Body of pancreas (tissue), 4 donors: ENCODE data around the gene IL1RAPL1. TPM values are rescaled to one million over a fixed set of nuclear protein-coding genes. Genes with fewer than 3 reads are reported as not detected.

ENCODE experiments used
- ATAC-seq: fragments of 150-250 bp; one replicate; pipeline ENCODE4 v1.9.1; 2016
- DNase-seq, 4 donors: peaks; one replicate each; pipeline ENCODE4 v3.0.0-alpha.2; 2019
- H3K27ac ChIP-seq, 4 donors: fragments of 200-600 bp; sonication (generic); 1 replicate in 3 of 4; 2 replicates in 1 of 4; pipeline versions ENCODE4 v1.5.1 to v1.6.1; 2016 to 2019; ENCODE audit warnings: mild to moderate bottlenecking in 1 of 4, mixed read lengths in 1 of 4, moderate library complexity in 1 of 4
- H3K27me3 ChIP-seq, 2 donors: fragments of 200-600 bp; sonication (generic); one replicate each; pipeline ENCODE4 v1.6.0; 2016; ENCODE audit warnings: mild to moderate bottlenecking in 1 of 2
- H3K36me3 ChIP-seq, 2 donors: fragments of 200-600 bp; sonication (generic); replicated peaks in 1 of 2; 2 replicates each; pipeline ENCODE4 v1.5.1; 2016; ENCODE audit warnings: low read depth in 2 of 2; ENCODE audit not compliant: insufficient read depth in 1 of 2
- H3K4me1 ChIP-seq: fragments of 200-600 bp; sonication (generic); one replicate; pipeline ENCODE4 v1.6.0; 2016
- H3K4me3 ChIP-seq, 2 donors: fragments of 200-600 bp; sonication (generic); 1 replicate in 1 of 2; 2 replicates in 1 of 2; pipeline ENCODE4 v1.5.1; 2016 to 2019
- H3K9me3 ChIP-seq, 3 donors: fragments of 200-600 bp; sonication (generic); 1 replicate in 2 of 3; 2 replicates in 1 of 3; pipeline ENCODE4 v1.5.1; 2016
- POLR2A ChIP-seq, 3 donors: fragments of 450-650 bp; IDR thresholded peaks; one replicate each; pipeline ENCODE4 v1.6.1; 2016; ENCODE audit warnings: antibody characterized with exemption in 3 of 3, mild to moderate bottlenecking in 2 of 3
- WGBS, 2 donors: methylation state at CpG; one replicate each; pipeline ENCODE4 v1.1.5; 2017; 5-methylcytosine and 5-hydroxymethylcytosine counted together
- intact Hi-C: fragments of 100-400 bp; cut with DNase I; formaldehyde crosslinking; loops from one replicate; pipeline ENCODE4 v1.15.1; 2023
- total RNA-seq, 2 donors: library from RNA; depleted of rRNA; stranded (reverse); fragments of >200 nt; gene quantifications; one replicate each; pipeline ENCODE4 v1.1.0, GENCODE V29; 2016
- TF ChIP-seq, protein P1 (sequence below), 7 experiments: fragments of 450-650 bp in 4 of 7; fragments of 200-600 bp in 3 of 7; sonication (generic) in 3 of 7; IDR thresholded peaks; one replicate each; pipeline ENCODE4 v1.5.1; 2016 to 2019; ENCODE audit warnings: antibody characterized with exemption in 7 of 7

IL1RAPL1 gene
- total RNA-seq, 2 donors from 2014 or later = 0.26 TPM; not detected in 1

GRCh38 chrX:28997706-28998463 is 410.6 kb downstream of the IL1RAPL1 start:
- 57 to 75% methylated on average over 1 of the region's 1 CpG for WGBS, 2 donors
- intact Hi-C loops = no loop called here
- no peak overlapping the region for H3K4me3 ChIP-seq
- no peaks in the 10 kb centered on the region for H3K36me3 ChIP-seq
- H3K9me3 ChIP-seq = no peaks in the 10 kb centered on the region
- no peaks in the 10 kb centered on the region for H3K4me1 ChIP-seq
- ATAC-seq (no peak), DNase-seq (peak in 1 of 4 donors; percentile 0)
- H3K27me3 ChIP-seq = no peaks in the 10 kb centered on the region
- TF ChIP-seq, protein P1, sequence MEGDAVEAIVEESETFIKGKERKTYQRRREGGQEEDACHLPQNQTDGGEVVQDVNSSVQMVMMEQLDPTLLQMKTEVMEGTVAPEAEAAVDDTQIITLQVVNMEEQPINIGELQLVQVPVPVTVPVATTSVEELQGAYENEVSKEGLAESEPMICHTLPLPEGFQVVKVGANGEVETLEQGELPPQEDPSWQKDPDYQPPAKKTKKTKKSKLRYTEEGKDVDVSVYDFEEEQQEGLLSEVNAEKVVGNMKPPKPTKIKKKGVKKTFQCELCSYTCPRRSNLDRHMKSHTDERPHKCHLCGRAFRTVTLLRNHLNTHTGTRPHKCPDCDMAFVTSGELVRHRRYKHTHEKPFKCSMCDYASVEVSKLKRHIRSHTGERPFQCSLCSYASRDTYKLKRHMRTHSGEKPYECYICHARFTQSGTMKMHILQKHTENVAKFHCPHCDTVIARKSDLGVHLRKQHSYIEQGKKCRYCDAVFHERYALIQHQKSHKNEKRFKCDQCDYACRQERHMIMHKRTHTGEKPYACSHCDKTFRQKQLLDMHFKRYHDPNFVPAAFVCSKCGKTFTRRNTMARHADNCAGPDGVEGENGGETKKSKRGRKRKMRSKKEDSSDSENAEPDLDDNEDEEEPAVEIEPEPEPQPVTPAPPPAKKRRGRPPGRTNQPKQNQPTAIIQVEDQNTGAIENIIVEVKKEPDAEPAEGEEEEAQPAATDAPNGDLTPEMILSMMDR (IDR thresholded peaks at IDR 0.05) = no peak
- no peak for TF ChIP-seq POLR2A (IDR thresholded peaks at IDR 0.05)
- no peak overlapping the region for H3K27ac ChIP-seq

- intact Hi-C loops = no loop called here
- H3K9me3 ChIP-seq = no peaks in the 10 kb centered on the region
- H3K4me3 ChIP-seq = no peak overlapping the region
- TF ChIP-seq, protein P1 (IDR thresholded peaks at IDR 0.05) = no peak
- no peak for TF ChIP-seq POLR2A (IDR thresholded peaks at IDR 0.05)
- 27 to 37% methylated on average over 3 of the region's 3 CpGs for WGBS, 2 donors
- no peak overlapping the region for H3K27ac ChIP-seq
- DNase-seq (no peak), ATAC-seq (no peak)
- H3K36me3 ChIP-seq = no peaks in the 10 kb centered on the region
- no peaks in the 10 kb centered on the region for H3K4me1 ChIP-seq
- no peaks in the 10 kb centered on the region for H3K27me3 ChIP-seq
Observed at GRCh38 chrX:28998609-28999135, 411.4 kb downstream of the IL1RAPL1 start.

GRCh38 chrX:29012867-29013266 is 425.6 kb downstream of the IL1RAPL1 start:
- H3K27ac ChIP-seq = no peak overlapping the region
- H3K27me3 ChIP-seq = no peaks in the 10 kb centered on the region
- ATAC-seq (no peak), DNase-seq (no peak)
- H3K4me1 ChIP-seq = no peaks in the 10 kb centered on the region
- intact Hi-C loops = no loop called here
- no peak overlapping the region for H3K4me3 ChIP-seq
- H3K9me3 ChIP-seq = no peaks in the 10 kb centered on the region
- no peak for TF ChIP-seq POLR2A (IDR thresholded peaks at IDR 0.05)
- TF ChIP-seq, protein P1 (IDR thresholded peaks at IDR 0.05) = no peak
- no peaks in the 10 kb centered on the region for H3K36me3 ChIP-seq

DNA sequence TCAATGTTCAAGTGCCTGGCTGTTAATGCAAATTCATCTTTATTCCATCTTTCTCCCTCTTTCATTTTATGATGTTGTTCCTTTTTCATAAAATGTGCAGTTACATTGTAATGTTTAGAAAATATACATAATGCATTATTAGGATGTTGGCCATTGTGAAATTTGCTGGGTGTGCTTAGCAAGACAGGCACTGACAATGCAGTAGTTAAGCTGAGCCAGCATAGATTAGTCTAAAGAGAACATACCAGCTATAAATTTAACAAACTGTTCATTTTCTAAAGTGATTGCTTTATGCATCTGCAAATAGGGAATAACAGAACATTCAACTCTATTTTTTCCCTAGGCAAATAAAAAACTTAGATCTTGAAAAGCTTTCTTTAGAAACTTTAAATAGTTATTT is 436.0 kb downstream of the IL1RAPL1 start:
- Histone ChIP-seq H3K27me3 (no peaks in the 10 kb centered on the region), H3K4me3 (no peak overlapping the region), H3K27ac (no peak overlapping the region), H3K36me3 (no peaks in the 10 kb centered on the region), H3K9me3 (no peaks in the 10 kb centered on the region), H3K4me1 (no peaks in the 10 kb centered on the region)
- DNase-seq (no peak), ATAC-seq (no peak)
- TF ChIP-seq, protein P1 (IDR thresholded peaks at IDR 0.05) = no peak
- TF ChIP-seq POLR2A (IDR thresholded peaks at IDR 0.05) = no peak
- intact Hi-C loops = no loop called here

DNA sequence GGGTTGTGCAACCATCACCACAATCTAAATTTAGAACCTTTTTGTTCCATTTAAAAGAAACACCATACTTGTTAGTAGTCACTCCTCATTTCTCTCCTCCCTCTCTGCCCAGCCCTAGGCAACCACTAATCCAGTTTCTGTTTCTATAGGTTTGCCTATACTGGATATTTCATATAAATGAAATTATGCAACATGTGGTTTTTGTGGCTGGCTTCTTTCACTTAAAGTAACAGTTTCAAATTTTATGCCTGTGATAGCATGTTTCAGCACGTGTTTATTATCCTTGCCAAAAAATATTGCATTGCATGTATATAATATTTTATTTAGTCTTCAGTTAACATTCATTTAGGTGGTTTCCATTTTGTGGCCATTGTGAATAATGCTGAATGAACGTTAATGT is 437.6 kb downstream of the IL1RAPL1 start:
- no peak for DNase-seq
- no peak for TF ChIP-seq POLR2A (IDR thresholded peaks at IDR 0.05)
- TF ChIP-seq, protein P1 (IDR thresholded peaks at IDR 0.05) = no peak
- Histone ChIP-seq H3K27ac (no peak overlapping the region), H3K36me3 (no peaks in the 10 kb centered on the region), H3K4me3 (no peak overlapping the region), H3K4me1 (no peaks in the 10 kb centered on the region), H3K27me3 (no peaks in the 10 kb centered on the region), H3K9me3 (no peaks in the 10 kb centered on the region)
- WGBS, 2 donors = 48 to 56% methylated on average over 2 of the region's 2 CpGs
- intact Hi-C loops = no loop called here
- no peak for ATAC-seq
